H9 (cell line): Measurements from ENCODE around the gene LAMP1. TPM values are rescaled to one million over a fixed set of nuclear protein-coding genes. Genes with fewer than 3 reads are reported as not detected.

ENCODE experiments used
- DNase-seq: peaks from one replicate; pipeline ENCODE4 v3.0.0-alpha.2; 2017
- H2AFZ ChIP-seq: one replicate; pipeline ENCODE4 v1.6.1; 2013; ENCODE audit warnings: mild to moderate bottlenecking, low read length, control low read depth, moderate library complexity
- H2AK5ac ChIP-seq: 2 replicates; pipeline ENCODE4 v1.6.1; 2013; ENCODE audit warnings: low read length, control low read depth, mixed read lengths; ENCODE audit not compliant: insufficient read length
- H2BK120ac ChIP-seq: one replicate; pipeline ENCODE4 v1.6.1; 2013; ENCODE audit warnings: low read depth, mild to moderate bottlenecking, low read length, control low read depth, inconsistent platforms; ENCODE audit not compliant: poor library complexity, severe bottlenecking
- H2BK12ac ChIP-seq: 2 replicates; pipeline ENCODE4 v1.6.1; 2013; ENCODE audit warnings: low read length, control low read depth, mixed read lengths, low read depth; ENCODE audit not compliant: insufficient read length
- H2BK15ac ChIP-seq: 2 replicates; pipeline ENCODE4 v1.6.1; 2013; ENCODE audit warnings: low read depth, low read length, control low read depth
- H2BK20ac ChIP-seq: one replicate; pipeline ENCODE4 v1.6.1; 2013; ENCODE audit warnings: low read depth, mild to moderate bottlenecking, low read length, control low read depth, inconsistent platforms; ENCODE audit not compliant: poor library complexity, severe bottlenecking
- H2BK5ac ChIP-seq: 2 replicates; pipeline ENCODE4 v1.6.1; 2013; ENCODE audit warnings: low read length, control low read depth, mixed read lengths; ENCODE audit not compliant: insufficient read length
- H3K14ac ChIP-seq: 2 replicates; pipeline ENCODE4 v1.6.1; 2013; ENCODE audit warnings: low read length, control low read depth; ENCODE audit not compliant: insufficient read depth
- H3K18ac ChIP-seq: 2 replicates; pipeline ENCODE4 v1.6.1; 2013; ENCODE audit warnings: low read depth, mild to moderate bottlenecking, mixed read lengths, low read length, control low read depth; ENCODE audit not compliant: insufficient read length
- H3K23ac ChIP-seq: 2 replicates; pipeline ENCODE4 v1.6.1; 2013; ENCODE audit warnings: low read length, control low read depth, mixed read lengths, low read depth; ENCODE audit not compliant: insufficient read length
- H3K23me2 ChIP-seq: 2 replicates; pipeline ENCODE4 v1.6.1; 2013; ENCODE audit warnings: low read depth, mild to moderate bottlenecking, mixed read lengths, low read length, control low read depth; ENCODE audit not compliant: insufficient read length, poor library complexity, severe bottlenecking
- H3K27ac ChIP-seq: 2 replicates; pipeline ENCODE4 v1.5.1; 2013; ENCODE audit warnings: low read length, control low read depth, mixed read lengths, low read depth; ENCODE audit not compliant: insufficient read length
- H3K27me3 ChIP-seq: 2 replicates; pipeline ENCODE4 v1.6.1; 2013; ENCODE audit warnings: low read length, control low read depth, inconsistent platforms; ENCODE audit not compliant: insufficient read depth
- H3K4ac ChIP-seq: 2 replicates; pipeline ENCODE4 v1.6.1; 2013; ENCODE audit warnings: low read depth, mild to moderate bottlenecking, control low read depth, inconsistent platforms, low read length, moderate library complexity
- H3K4me1 ChIP-seq: 2 replicates; pipeline ENCODE4 v1.6.1; 2013; ENCODE audit warnings: low read length, control low read depth, inconsistent platforms; ENCODE audit not compliant: insufficient read depth
- H3K4me2 ChIP-seq: 2 replicates; pipeline ENCODE4 v1.6.1; 2013; ENCODE audit warnings: low read length, control low read depth, mixed read lengths; ENCODE audit not compliant: insufficient read length, insufficient read depth
- H3K56ac ChIP-seq: 2 replicates; pipeline ENCODE4 v1.6.1; 2013; ENCODE audit warnings: low read depth, mild to moderate bottlenecking, mixed read lengths, low read length, control low read depth; ENCODE audit not compliant: insufficient read length
- H3K79me1 ChIP-seq: 2 replicates; pipeline ENCODE4 v1.6.1; 2013; ENCODE audit warnings: low read depth, mild to moderate bottlenecking, moderate library complexity, low read length, control low read depth, inconsistent platforms; ENCODE audit not compliant: insufficient read depth, poor library complexity, severe bottlenecking
- H3K79me2 ChIP-seq: 2 replicates; pipeline ENCODE4 v1.6.1; 2013; ENCODE audit warnings: low read length, control low read depth, inconsistent platforms; ENCODE audit not compliant: insufficient read depth
- H3K9ac ChIP-seq: 2 replicates; pipeline ENCODE4 v1.6.1; 2013; ENCODE audit warnings: low read length, control low read depth, mixed read lengths; ENCODE audit not compliant: insufficient read length; ENCODE audit errors: extremely low read depth
- H3K9me3 ChIP-seq: one replicate; pipeline ENCODE4 v1.6.1; 2013; ENCODE audit warnings: low read depth, low read length, inconsistent platforms; ENCODE audit not compliant: control insufficient read depth
- H3T11ph ChIP-seq: one replicate; pipeline ENCODE4 v1.6.1; 2013; ENCODE audit warnings: mild to moderate bottlenecking, low read length, control low read depth, inconsistent platforms
- H4K20me1 ChIP-seq: one replicate; pipeline ENCODE4 v1.6.1; 2013; ENCODE audit not compliant: control insufficient read depth, insufficient read length, insufficient read depth
- H4K5ac ChIP-seq: 2 replicates; pipeline ENCODE4 v1.6.1; 2013; ENCODE audit warnings: low read depth, mild to moderate bottlenecking, mixed read lengths, low read length, control low read depth; ENCODE audit not compliant: insufficient read length
- H4K8ac ChIP-seq: replicated peaks from 2 replicates; pipeline ENCODE4 v1.6.1; 2013; ENCODE audit warnings: low read length, control low read depth, mixed read lengths, low read depth; ENCODE audit not compliant: insufficient read length
- H4K91ac ChIP-seq: 2 replicates; pipeline ENCODE4 v1.6.1; 2013; ENCODE audit warnings: low read depth, mild to moderate bottlenecking, moderate library complexity, mixed read lengths, low read length, control low read depth; ENCODE audit not compliant: insufficient read length
- H3K27ac Mint-ChIP-seq, 3 experiments: 2 replicates in 2 of 3; 3 replicates in 1 of 3; pipeline ENCODE4 v1.8.0; 2020 to 2021; ENCODE audit warnings: mixed read lengths in 3 of 3, mild to moderate bottlenecking in 1 of 3, moderate library complexity in 1 of 3
- H3K27me3 Mint-ChIP-seq: 2 replicates; pipeline ENCODE4 v1.8.0; 2021; ENCODE audit warnings: low read depth, mild to moderate bottlenecking, moderate library complexity, mixed read lengths
- H3K36me3 Mint-ChIP-seq, 3 experiments: 2 replicates in 2 of 3; 3 replicates in 1 of 3; pipeline ENCODE4 v1.8.0; 2020 to 2021; ENCODE audit warnings: low read depth in 3 of 3, mixed read lengths in 3 of 3; ENCODE audit not compliant: insufficient read depth in 1 of 3
- H3K4me1 Mint-ChIP-seq, 2 experiments: 2 replicates each; pipeline ENCODE4 v1.8.0; 2020; ENCODE audit warnings: mixed read lengths in 2 of 2
- H3K4me3 Mint-ChIP-seq, 2 experiments: 2 replicates in 1 of 2; 3 replicates in 1 of 2; pipeline ENCODE4 v1.8.0; 2020 to 2021; ENCODE audit warnings: mild to moderate bottlenecking in 2 of 2, mixed read lengths in 2 of 2, moderate library complexity in 1 of 2
- H3K9me3 Mint-ChIP-seq, 2 experiments: 2 replicates in 1 of 2; 3 replicates in 1 of 2; pipeline ENCODE4 v1.8.0; 2020; ENCODE audit warnings: mild to moderate bottlenecking in 2 of 2, mixed read lengths in 2 of 2, moderate library complexity in 1 of 2
- WGBS: extraction: QIAGEN DNeasy Blood & Tissue Kit; methylation state at CpG from one replicate; pipeline ENCODE4 v1.1.7; 2013; ENCODE audit warnings: missing lambda C conversion rate, low lambda C conversion rate, mixed read lengths; ENCODE audit not compliant: insufficient read length; ENCODE audit errors: extremely low coverage; 5-methylcytosine and 5-hydroxymethylcytosine counted together
- total RNA-seq: library from RNA; stranded (reverse); gene quantifications from 2 replicates; pipeline ENCODE4 v1.2.1, GENCODE V29; 2021
- TF ChIP-seq, protein P1 (sequence below): fragments of 200-600 bp; sonication (generic); conservative IDR thresholded peaks from 3 replicates; pipeline ENCODE4 v1.8.0; 2021; ENCODE audit warnings: antibody characterized with exemption, mild to moderate bottlenecking

The LAMP1 gene
- total RNA-seq, 1 experiment from 2014 or later: 131 TPM

GRCh38 chr13:113337976-113338375, 40.9 kb downstream of the LAMP1 start:
- Histone ChIP-seq H2AK5ac (no peak overlapping the region), H2BK5ac (no peak overlapping the region), H4K8ac (no peak overlapping the region), H3K56ac (no peak overlapping the region), H3K79me1 (no peaks in the 10 kb centered on the region), H3K4me2 (no peak overlapping the region), H3T11ph (no peak overlapping the region), H3K14ac (no peak overlapping the region), H3K23me2 (no peaks in the 10 kb centered on the region), H2BK12ac (no peak overlapping the region), H3K4ac (no peak overlapping the region), H3K18ac (no peak overlapping the region), H2AFZ (no peak overlapping the region), H4K91ac (no peak overlapping the region), H2BK120ac (no peak overlapping the region), H3K79me2 (no peaks in the 10 kb centered on the region), H3K27ac (no peak overlapping the region), H3K27me3 (no peaks in the 10 kb centered on the region), H4K5ac (no peak overlapping the region), H3K4me1 (no peaks in the 10 kb centered on the region), H2BK20ac (no peak overlapping the region), H3K23ac (no peak overlapping the region), H4K20me1 (no peaks in the 10 kb centered on the region), H2BK15ac (no peak overlapping the region), H3K9me3 (no peaks in the 10 kb centered on the region), H3K9ac (no peak overlapping the region)
- TF ChIP-seq, protein P1, sequence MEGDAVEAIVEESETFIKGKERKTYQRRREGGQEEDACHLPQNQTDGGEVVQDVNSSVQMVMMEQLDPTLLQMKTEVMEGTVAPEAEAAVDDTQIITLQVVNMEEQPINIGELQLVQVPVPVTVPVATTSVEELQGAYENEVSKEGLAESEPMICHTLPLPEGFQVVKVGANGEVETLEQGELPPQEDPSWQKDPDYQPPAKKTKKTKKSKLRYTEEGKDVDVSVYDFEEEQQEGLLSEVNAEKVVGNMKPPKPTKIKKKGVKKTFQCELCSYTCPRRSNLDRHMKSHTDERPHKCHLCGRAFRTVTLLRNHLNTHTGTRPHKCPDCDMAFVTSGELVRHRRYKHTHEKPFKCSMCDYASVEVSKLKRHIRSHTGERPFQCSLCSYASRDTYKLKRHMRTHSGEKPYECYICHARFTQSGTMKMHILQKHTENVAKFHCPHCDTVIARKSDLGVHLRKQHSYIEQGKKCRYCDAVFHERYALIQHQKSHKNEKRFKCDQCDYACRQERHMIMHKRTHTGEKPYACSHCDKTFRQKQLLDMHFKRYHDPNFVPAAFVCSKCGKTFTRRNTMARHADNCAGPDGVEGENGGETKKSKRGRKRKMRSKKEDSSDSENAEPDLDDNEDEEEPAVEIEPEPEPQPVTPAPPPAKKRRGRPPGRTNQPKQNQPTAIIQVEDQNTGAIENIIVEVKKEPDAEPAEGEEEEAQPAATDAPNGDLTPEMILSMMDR: no peak
- Mint-ChIP-seq H3K36me3 (peaks cover 43 to 75% (median 67%) of the 10 kb centered on the region in 3 experiments; a peak in 6 of 7 replicates), H3K27ac (peak overlapping the region in 1 of 3 experiments; percentile 80; a peak in 3 of 7 replicates), H3K4me1 (no peaks in the 10 kb centered on the region; a peak in 1 of 4 replicates), H3K27me3 (no peaks in the 10 kb centered on the region), H3K9me3 (no peaks in the 10 kb centered on the region), H3K4me3 (no peak overlapping the region)
- no CpG with 5 or more reads among the region's 20 CpGs for WGBS
- DNase-seq: no peak
